GM06990 (cell line): ENCODE measurements around the gene ZDHHC3.
"Not testable (repeated sequence)": the region's sequence is repeated elsewhere in the genome, so short reads cannot be mapped to it uniquely, and the experiment has no call there.

Source experiments
- DNase-seq: peaks from one replicate; pipeline ENCODE4 v3.0.0-alpha.2; 2011; ENCODE audit not compliant: insufficient read length; ENCODE audit errors: extremely low read depth
- H3K27me3 ChIP-seq: replicated peaks from 2 replicates; pipeline ENCODE4 v1.6.0; 2011; ENCODE audit warnings: low read length; ENCODE audit not compliant: control insufficient read depth, insufficient read depth
- H3K36me3 ChIP-seq: 2 replicates; pipeline ENCODE4 v1.5.1; 2011; ENCODE audit warnings: low read length; ENCODE audit not compliant: control insufficient read depth, insufficient read depth
- H3K4me3 ChIP-seq: replicated peaks from 2 replicates; pipeline ENCODE4 v1.5.1; 2011; ENCODE audit warnings: low read depth, mild to moderate bottlenecking, control low read depth, low read length
- TF ChIP-seq, protein P1 (sequence below): IDR thresholded peaks from 2 replicates; pipeline ENCODE4 v1.5.1; 2011; ENCODE audit warnings: low read length, control low read depth, mild to moderate bottlenecking, inconsistent platforms; ENCODE audit not compliant: insufficient read depth, poor library complexity, severe bottlenecking

ZDHHC3 gene

DNA sequence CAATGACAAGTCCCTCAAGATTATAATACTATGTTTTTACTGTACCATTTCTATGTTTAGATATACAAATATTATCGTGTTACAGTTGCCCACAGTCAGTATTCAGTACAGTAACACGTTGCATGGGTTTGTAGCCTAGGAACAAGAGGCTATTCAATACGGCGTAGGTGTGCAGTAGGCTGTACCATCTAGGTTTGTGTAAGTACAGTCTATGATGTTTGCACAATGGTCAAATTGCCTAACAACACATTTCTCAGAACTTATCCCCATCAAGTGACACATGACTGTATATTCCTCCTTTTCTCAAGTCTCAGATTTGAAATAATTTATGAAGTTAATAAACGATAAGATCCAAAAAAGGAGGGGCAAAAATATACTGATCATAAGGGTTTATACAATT, 21.7 kb downstream of the ZDHHC3 start:
- Histone ChIP-seq H3K27me3 (no peaks in the 10 kb centered on the region), H3K4me3 (no peak overlapping the region), H3K36me3 (peaks cover 7% of the 10 kb centered on the region)
- TF ChIP-seq, protein P1, sequence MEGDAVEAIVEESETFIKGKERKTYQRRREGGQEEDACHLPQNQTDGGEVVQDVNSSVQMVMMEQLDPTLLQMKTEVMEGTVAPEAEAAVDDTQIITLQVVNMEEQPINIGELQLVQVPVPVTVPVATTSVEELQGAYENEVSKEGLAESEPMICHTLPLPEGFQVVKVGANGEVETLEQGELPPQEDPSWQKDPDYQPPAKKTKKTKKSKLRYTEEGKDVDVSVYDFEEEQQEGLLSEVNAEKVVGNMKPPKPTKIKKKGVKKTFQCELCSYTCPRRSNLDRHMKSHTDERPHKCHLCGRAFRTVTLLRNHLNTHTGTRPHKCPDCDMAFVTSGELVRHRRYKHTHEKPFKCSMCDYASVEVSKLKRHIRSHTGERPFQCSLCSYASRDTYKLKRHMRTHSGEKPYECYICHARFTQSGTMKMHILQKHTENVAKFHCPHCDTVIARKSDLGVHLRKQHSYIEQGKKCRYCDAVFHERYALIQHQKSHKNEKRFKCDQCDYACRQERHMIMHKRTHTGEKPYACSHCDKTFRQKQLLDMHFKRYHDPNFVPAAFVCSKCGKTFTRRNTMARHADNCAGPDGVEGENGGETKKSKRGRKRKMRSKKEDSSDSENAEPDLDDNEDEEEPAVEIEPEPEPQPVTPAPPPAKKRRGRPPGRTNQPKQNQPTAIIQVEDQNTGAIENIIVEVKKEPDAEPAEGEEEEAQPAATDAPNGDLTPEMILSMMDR = no peak
- DNase-seq = no peak

DNA sequence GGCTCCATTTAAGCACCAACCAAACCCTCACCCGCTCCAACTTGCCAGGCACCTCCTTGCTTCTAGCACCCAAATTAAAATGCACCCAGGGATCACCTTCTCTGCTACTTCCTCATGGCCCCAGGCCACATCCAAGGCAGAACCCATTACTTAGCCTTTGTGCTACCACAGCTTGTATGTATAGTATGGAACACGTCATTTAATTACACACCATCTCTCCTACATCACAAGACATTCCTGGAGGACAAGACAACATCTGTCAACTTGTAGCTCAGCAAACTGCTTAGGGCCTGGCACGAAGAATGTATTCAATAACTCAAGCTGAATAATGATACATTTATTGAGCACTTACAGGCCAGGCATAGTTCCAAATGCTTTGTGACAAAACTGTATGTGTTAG, 23.3 kb downstream of the ZDHHC3 start:
- DNase-seq = no peak
- Histone ChIP-seq H3K27me3 (no peaks in the 10 kb centered on the region), H3K4me3 (no peak overlapping the region), H3K36me3 (peaks cover 2% of the 10 kb centered on the region)
- TF ChIP-seq, protein P1 = no peak

DNA sequence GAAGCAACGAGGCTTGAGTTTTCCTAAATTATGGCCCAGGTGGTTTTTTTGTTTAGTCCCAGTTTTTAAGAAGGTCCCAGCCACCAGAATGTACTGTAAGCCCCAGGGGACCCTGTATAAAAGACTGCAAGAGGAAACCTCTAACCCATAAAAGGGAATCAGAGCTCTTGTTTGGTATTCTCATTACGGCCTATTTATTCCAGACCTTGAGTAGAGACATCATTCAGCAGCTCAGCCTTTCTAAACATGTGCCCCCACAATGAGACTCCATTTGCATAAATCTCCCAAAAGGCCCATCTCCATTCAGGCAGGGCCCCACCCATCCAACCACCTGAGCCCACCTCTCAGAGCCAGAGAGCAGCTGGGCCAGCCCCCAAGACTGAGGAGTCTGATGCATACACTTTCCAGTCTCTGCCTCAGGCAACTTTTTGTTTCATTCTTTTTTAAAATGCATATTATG, 25.7 kb downstream of the ZDHHC3 start:
- Histone ChIP-seq H3K36me3 (peaks cover 2% of the 10 kb centered on the region), H3K27me3 (no peaks in the 10 kb centered on the region), H3K4me3 (no peak overlapping the region)
- no peak for DNase-seq
- TF ChIP-seq, protein P1 = no peak

DNA sequence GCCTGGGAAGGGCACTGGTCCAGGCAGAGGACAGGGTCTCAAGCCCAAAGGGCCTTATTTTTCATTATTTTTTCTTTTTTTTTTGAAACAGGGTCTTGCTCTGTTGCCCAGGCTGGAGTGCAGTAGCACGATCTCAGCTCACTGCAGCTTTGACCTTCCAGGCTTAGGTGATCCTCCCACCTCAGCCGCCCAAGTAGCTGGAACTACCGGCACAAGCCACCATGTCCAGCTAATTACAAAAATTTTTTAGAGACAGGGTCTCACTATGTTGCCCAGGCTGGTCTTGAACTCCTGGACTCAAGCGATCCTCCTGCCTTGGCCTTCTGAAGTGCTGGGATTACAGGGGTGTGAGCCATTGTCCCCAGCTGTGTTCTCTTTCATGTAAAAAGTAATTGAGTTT, 26.2 kb downstream of the ZDHHC3 start:
- not testable (repeated sequence) for H3K36me3 ChIP-seq

DNA sequence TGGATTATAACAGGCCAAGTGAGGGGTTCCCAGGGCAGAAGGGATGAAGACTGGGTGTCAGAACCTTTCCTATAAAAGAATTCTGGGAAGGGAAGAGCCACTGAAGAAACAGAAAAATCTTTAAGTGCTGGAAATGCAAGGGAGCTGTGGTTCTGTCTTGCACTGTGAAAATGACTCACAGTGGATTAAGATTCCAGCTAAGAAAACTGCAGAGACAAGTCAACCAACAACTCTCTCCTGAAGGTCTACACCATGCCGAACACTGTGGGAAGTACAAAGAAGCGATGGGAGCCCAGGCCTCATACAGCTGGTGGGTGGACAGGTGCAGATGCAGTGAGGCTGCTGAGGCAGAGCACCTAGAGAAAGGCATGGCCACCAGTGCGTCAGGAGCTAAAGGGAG, 27.7 kb downstream of the ZDHHC3 start:
- no peak for DNase-seq
- TF ChIP-seq, protein P1 = no peak
- H3K36me3 ChIP-seq = peaks cover under 1% of the 10 kb centered on the region
- H3K4me3 ChIP-seq = no peak overlapping the region
- H3K27me3 ChIP-seq = no peaks in the 10 kb centered on the region

More for the DNA sequence above, 26.2 kb downstream of the ZDHHC3 start:
- H3K4me3 ChIP-seq, H3K27me3 ChIP-seq, DNase-seq: not testable (repeated sequence)

DNA sequence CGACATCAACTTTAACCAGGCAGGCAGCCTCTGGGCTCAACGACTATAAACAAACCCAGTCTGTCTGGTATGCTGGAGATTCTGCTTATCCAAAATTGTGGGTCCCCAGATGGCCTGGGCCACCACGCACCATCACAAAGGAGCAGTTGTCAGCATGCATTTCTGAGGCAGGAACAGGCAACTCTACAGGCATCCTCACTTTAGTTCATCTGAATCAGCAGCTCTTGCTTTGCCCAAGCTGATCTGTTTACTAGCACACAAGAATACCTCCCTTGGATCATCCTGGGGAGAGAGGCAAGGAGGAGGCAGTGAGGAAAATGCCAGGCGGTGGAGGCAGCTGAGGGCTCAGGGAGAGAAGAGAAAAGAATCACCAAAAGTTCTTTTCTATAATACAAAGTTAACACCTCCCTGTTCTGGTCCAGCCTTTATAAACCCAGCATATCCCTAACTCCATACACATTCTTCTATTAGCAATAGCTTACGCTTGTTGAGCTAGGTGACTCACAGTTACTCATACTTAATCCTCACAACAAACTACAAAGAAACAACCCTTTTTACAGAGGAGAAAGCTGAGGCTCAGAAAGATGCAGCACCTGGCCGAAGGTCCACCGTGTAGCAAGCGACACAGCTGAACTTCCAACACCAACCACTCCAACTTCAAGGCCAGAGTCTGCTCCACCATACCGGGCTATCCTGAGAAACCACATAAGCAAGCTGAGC, 33.6 kb downstream of the ZDHHC3 start:
- TF ChIP-seq, protein P1 = no peak
- peaks cover 21% of the 10 kb centered on the region for H3K36me3 ChIP-seq
- H3K4me3 ChIP-seq = no peak overlapping the region
- no peaks in the 10 kb centered on the region for H3K27me3 ChIP-seq
- DNase-seq = no peak
